GM18858 (cell line): ENCODE results near the gene FARP1.

Experiments used
- ATAC-seq: cut with Tn5 transposase; IDR thresholded peaks from one replicate; pipeline ENCODE4 v1.9.1; 2021; ENCODE audit not compliant: unreplicated experiment

Gene FARP1

GRCh38 chr13:98172590-98173422, 29.9 kb downstream of the FARP1 start:
- no peak for ATAC-seq

DNA sequence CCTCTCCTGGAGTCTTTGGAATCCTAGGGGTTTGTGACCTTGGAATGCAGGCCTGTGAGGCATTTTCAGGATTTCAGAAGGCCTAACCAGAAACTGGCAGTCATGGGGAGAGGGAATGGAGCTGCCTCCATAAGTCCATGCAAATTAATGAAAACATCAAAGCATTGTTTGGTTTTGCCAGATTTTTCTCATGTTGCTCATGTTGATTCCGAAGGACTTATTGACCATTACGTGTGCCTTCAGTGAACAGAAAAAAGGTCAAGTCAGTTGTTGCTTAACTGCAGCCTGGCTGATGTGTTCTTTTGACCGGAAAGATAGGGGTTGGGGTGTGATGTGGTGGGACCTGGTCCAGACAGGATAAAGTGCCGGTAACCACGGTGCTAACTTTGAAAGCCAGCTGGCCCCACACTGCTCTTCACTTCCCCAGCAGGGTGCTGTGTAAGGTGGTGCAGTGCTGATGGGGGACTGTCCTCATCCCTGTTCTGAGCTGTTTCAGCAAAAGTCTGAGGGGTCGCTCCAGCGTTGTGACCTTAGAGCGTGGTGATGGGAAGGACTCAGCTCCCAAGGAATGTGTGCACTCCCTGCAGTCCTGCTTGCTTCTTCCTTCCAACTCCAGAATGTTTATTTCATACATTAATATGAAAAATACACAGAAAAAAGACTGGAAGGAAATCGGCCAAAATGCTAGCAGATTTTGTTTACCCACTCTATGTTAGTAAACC, 30.7 kb downstream of the FARP1 start:
- ATAC-seq, result no peak

DNA sequence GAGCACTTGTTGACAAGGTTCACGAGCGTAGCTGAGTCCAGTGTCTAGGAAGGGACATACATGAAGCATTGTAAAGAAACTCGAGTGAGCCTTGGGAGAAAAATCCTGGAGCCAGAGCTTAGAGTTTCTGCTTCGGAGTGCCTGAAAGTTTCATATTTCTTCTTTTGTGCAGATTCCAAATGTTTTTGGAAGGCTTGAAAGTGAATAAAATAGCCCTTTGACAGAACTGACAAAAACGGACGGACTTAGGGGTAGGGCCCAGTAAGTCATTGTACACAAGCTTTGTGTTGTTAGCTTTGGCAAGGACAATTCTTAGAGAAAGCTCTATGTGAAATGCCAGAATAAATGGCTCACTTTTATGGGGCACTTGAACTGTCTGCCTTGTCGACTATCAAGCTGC, 31.4 kb downstream of the FARP1 start:
- no peak for ATAC-seq

DNA sequence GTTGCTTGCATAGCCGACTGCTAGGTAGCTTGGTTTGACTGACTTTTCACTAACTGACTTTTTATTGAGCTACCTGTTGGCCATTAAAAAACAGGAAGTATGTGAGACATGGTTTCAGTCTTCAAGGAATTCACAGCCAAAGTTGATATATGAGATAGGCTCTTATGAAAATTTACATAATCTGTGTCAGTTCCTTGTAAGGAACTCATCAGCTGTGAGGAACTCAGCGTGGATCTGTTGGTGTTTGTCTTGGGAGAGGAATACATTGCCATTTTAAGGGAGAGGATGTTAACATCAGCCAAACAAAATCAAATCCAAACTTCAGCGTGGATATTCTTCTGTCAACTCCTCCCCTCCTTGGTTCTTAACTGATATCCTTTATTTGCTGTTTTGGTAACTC, 32.1 kb downstream of the FARP1 start:
- no peak for ATAC-seq

- no peak for ATAC-seq
Measured at GRCh38 chr13:98175823-98176222, 32.9 kb downstream of the FARP1 start.

GRCh38 chr13:98176777-98177608, 34.1 kb downstream of the FARP1 start, which contains the start of gene RNF113B:
Gene RNF113B (minus strand): TSS chr13:98177269. CDS start chr13:98177236, 33 bp downstream.
- no peak for ATAC-seq

DNA sequence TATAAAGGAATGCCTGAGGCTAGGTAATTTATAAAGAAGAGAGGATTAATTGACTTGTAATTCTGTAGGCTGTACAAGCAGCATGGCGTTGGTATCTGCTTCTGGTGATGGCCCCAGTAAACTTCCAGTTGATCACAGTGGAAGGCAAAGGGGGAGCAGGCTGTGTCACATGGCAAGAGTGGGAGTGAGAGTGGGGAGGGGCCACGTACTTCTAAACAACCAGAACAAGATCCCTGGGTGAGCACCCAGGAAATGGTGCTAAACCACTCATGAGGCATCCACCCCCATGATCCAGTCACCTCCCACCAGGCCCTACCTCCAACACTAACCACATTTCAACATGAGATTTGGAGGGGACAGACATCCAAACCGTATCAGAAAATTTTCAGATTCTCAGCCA, 37.2 kb downstream of the FARP1 start:
- ATAC-seq, result no peak

- no peak for ATAC-seq
Measured at GRCh38 chr13:98181111-98181815, 38.4 kb downstream of the FARP1 start.

DNA sequence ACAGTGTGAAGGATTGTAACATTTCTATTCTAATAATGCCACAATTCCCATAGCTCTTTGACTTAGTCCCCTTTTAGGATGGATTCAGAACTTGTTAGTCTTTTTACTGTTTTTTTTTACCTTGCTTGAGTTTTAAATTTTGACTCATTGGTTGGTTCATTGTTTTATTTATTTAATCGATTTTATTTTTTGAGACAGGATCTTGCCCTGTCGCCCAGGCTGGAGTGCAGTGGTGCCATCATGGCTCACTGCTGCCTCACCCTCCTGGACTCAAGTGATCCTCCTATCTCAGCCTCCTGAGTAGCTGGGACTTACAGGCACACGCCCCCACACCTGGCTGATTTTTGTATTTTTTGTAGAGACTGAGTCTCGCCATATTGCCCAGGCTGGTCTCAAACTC, 39.3 kb downstream of the FARP1 start:
- ATAC-seq, result no peak

- ATAC-seq, result no peak
Measured at GRCh38 chr13:98182589-98182988, 39.7 kb downstream of the FARP1 start.

DNA sequence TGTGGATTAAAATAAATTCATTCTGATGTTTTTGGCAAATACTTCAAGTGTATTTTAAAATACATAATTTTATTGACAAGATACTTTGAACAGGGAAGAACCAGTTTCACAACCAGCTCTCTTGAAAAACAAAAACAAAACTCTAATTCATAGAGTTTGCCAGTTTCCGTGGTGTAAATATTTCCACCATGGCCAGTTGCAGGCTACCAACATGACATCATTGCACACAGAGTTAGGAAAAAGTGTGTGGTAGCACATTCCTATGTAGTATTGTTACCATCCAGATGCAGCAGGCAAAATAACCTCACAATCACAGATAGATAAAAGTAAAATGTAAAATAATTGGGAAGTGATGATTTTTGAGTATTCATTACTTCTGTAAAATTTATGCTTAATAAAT, 41.9 kb downstream of the FARP1 start:
- ATAC-seq, result no peak

DNA sequence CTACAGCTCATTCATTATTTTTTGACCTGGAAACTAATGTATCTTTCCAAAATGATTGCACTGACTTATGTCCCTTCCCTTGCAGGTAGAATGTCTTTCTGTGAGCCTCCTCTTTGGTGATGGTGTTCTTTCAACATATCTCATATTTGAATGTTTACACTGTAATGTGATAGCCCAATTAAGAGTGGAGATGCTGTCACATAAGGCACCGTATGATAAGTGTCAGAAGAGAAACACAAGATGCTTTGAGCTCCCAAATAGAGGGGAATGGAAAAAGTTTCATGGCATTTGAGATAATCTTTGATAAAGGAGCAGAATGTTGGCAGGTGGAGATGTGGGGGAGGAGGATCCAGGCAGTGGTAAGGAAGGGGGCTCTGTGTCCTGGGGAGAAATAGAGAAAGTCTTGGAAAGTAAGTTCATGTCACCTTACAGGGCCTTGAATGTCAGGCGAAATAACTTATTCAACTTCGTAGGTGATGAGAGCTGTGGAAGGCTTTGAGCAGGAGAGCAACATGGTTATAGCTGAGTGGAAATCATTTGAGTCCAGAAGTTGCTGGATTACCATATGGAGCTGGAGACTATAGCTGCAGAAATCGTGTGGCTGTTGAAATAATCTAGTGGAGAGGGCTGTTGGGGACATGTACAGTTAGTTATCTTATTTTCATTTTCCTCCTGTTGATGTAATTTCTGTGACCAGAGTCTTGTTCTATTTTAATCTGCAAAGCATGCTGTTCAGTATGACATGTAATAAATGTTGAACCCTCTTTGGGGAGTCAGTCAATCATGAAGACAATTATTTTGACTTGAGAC, 44.5 kb downstream of the FARP1 start:
- ATAC-seq, result no peak

DNA sequence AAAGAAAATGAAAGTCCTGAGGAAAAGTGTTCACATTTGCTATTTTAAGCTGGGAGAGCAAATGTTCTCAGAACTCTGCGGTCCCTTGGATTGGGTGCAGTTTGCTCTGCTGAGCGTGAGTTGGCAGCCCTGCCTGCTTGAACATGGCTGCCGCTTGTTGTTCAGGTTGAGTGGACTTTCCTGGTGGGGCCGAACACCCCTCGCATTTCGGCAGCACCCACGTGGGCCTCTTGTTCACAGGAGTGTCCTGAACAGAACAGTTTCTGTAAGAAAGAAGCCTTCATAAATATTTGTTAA, 45.0 kb downstream of the FARP1 start:
- ATAC-seq, result no peak

GRCh38 chr13:98188544-98189166, 45.8 kb downstream of the FARP1 start:
- ATAC-seq, result no peak

- no peak for ATAC-seq
Measured at GRCh38 chr13:98189841-98190505, 47.1 kb downstream of the FARP1 start.

DNA sequence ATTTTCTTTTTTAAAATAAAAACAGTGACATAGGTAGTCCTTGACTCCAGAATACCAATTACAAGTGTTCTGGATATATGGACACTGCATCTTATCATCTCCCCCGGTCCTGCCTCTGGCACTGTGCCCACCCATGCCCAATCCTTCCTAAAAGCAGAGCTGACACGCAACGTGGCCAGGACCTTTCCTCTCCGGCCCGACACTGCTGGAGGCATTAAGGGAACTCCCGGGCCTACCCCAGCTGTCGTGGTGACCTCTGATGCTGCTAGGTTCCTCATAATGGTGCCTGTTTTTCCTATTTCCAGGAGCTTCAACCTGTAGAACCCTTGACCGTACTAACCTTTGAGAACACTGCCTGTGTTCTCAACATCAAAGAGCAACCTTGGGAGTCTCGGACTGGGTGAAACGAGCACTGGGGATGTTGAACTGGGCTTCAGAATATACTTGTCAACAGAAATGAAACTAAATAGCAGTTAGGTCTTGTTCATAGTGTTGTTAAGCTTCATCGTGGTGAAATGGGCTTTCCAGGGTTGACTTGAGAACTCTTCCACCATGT, 48.1 kb downstream of the FARP1 start:
- ATAC-seq, result no peak

DNA sequence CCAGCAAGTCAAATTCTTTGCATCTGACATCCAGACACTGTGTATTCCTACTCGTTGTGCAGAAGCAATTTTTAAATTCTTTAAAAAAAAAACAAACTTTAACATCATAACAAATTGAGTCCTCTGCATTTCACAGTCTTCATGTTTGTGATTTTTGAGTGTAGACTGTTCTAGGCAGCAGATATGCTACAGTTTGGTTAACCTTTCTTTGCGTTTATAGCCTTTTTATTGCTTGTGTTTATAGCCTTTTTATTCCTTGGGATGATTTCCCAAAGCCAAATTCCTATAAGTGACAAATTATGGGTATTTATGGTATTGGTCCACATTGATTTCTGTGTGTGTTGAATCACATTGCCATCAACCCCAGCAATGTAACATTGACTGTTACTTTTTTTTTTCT, 49.1 kb downstream of the FARP1 start:
- no peak for ATAC-seq

GRCh38 chr13:98195054-98195791, 52.3 kb downstream of the FARP1 start:
- ATAC-seq, result no peak
